Uterus (tissue), 2 donors: ENCODE data around the gene CTCF.

Experiments used
- POLR2A ChIP-seq, 2 donors: fragments of 450-650 bp; IDR thresholded peaks; one replicate each; pipeline ENCODE4 v1.6.1; 2016; ENCODE audit warnings: antibody characterized with exemption in 2 of 2, mild to moderate bottlenecking in 1 of 2, moderate library complexity in 1 of 2
- TF ChIP-seq, protein P1 (sequence below), 4 experiments: fragments of 200-600 bp in 2 of 4; fragments of 450-650 bp in 2 of 4; sonication (generic) in 2 of 4; IDR thresholded peaks; one replicate each; pipeline ENCODE4 v1.5.1; 2016 to 2019; ENCODE audit warnings: antibody characterized with exemption in 4 of 4, mild to moderate bottlenecking in 2 of 4, moderate library complexity in 1 of 4

DNA sequence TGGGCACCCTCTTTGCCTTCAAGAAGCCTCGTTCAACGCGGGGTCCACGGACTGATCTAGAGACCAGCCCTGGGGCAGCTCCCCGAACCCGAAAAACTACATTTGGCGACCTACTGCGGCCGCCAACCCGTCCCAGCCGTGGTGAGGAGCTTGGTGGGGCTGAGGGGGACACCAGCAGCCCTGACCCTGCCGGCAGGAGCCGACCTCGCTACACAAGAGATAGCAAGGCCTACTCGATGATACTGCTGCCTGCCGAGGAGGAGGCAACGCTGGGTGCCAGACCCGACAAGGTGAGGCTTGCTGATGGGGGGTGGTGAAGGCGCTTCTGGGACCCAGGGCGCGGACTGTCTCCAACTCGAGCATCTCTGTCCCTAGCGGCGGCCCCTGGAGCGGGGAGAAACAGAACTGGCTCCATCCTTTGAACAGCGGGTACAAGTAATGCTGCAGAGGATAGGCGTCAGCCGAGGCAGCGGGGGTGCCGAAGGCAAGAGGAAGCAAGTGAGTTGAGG is 92.1 kb downstream of the CTCF start:
- TF ChIP-seq, protein P1, sequence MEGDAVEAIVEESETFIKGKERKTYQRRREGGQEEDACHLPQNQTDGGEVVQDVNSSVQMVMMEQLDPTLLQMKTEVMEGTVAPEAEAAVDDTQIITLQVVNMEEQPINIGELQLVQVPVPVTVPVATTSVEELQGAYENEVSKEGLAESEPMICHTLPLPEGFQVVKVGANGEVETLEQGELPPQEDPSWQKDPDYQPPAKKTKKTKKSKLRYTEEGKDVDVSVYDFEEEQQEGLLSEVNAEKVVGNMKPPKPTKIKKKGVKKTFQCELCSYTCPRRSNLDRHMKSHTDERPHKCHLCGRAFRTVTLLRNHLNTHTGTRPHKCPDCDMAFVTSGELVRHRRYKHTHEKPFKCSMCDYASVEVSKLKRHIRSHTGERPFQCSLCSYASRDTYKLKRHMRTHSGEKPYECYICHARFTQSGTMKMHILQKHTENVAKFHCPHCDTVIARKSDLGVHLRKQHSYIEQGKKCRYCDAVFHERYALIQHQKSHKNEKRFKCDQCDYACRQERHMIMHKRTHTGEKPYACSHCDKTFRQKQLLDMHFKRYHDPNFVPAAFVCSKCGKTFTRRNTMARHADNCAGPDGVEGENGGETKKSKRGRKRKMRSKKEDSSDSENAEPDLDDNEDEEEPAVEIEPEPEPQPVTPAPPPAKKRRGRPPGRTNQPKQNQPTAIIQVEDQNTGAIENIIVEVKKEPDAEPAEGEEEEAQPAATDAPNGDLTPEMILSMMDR (IDR thresholded peaks at IDR 0.05), result no peak
- no peak for TF ChIP-seq POLR2A (IDR thresholded peaks at IDR 0.05)
